ENCODE data around the gene RAD52. TPM values are rescaled to one million over a fixed set of nuclear protein-coding genes. Genes with fewer than 3 reads are reported as not detected.

Gene RAD52
- 17.3 and 18.6 TPM in 2 replicates for total RNA-seq

DNA sequence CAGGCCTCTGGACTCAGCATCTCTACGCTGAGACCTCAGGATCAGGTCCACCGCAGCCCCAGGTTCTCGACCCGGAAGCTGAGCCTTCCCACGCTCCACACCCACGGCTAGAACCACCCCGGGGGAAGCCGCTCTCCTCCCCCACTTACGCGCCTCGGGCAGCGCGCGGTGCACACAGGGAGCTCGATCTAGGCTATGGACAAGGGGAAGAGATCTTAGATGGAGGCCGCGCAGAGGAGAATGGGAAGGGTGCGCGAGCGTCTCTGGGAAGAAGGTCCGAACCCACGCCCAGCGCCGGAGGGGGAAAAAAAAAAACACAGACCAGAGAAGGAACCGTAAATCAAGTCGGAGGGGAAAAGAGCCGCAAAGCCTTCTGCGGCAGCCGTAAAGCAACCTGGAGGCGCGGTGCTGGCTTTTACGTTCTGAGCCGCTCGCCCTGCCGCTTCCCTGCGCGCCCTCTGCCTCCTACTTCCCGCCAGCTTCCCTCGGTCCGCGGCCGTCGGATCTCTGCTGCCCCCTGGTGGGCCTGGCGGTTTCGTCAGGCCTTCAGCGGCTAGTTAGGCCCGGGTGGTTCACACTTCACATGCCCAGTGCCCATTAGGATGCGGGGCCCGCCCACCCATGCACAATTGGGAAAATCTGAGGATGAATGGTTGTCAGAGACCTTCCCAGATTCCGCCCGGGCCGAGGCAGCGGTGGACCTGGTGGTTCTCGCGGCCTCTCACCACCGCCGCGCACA lies at the start of gene RAD52:
RAD52 (minus strand) TSS at position 242 of the 739 bp plus-strand sequence. CDS start 16,636 bp downstream, outside the sequence.

DNA sequence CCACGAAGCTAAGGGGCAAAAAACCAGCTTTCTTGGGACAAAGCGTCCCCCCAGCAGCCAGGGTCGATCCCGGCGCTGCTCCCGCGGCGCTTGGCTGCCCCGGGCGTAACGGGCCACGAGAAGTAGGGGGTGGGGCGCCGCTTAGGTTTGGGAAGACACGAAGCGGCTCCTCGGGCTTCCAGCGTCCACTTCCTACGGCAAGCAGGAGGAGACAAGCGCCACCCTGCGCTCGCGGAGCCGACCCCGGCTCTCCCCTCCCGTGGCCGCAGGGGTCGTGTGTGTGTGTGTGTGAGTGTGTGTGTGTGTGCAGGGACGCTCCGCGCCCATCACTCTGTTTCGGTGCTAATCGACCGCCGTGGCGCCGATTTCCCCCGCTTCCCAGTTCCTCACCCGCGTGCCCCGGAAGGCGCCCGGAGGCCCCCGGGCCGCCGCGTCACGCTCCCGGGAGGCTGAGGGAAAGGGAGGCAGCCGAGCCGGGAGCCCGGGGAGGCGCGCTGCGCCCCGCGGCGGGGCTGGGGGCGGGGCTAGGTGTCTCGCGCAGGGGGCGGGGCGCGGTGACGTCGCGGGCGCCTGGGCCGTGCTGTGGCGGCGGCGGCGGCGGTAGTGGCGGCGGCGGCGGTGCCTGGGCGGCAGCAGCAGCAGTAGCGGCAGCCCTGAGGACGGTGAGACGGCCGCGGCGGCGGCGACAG lies 41.3 kb upstream of the RAD52 start, which contains the start of gene ERC1:
ERC1 (plus strand) TSS at position 563 of the 689 bp plus-strand sequence. CDS start 36,681 bp downstream, outside the sequence.

Other genes with a start within 250 kb of the RAD52 start
- 27.0 and 45.9 TPM in 2 replicates for gene WNK1, start 197.1 kb downstream of the RAD52 start, total RNA-seq
- 29.7 and 40.3 TPM in 2 replicates for gene ERC1, start 41.5 kb upstream of the RAD52 start, total RNA-seq